HG03103 (cell line): Measurements from ENCODE around the gene KAT6B.

Experiments
- ATAC-seq: cut with Tn5 transposase; IDR thresholded peaks from one replicate; pipeline ENCODE4 v1.9.1; 2021; ENCODE audit warnings: low read depth; ENCODE audit not compliant: unreplicated experiment

Gene KAT6B

DNA sequence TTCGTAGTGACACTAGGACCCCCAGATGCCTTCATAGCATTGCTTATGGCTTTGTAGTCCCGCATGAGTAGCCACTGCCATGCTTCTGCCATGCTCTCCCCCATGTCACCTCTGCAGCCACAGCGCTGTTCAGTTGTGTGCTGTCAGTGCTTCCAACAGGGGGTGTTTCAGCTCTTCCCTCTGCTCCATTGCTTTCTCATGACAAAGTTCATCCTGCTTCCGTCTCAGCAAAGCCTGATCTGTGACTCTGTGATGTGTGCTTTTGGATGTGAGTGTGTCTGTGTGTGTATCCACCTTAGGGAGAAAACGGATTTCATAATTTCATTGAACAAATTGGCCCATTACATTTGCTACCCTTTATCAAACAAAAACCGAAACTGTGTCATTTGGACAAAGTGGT, 150.2 kb downstream of the KAT6B start:
- ATAC-seq, result no peak

DNA sequence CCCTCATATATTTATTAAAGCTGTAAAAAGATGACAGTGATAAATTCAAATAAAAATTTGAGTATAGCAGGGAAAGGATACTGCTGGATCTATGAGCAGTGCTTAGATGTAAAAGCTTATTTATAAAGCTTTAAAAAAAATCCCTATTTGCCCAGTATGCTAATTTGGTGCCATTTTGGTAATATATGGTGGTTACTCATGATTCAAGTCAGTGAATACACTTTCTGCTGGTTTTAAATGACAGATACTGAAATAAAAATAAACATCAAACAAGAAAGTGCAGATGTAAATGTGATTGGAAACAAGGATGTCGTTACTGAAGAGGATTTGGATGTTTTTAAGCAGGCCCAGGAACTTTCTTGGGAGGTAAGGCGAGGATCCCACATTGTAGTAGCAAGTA, 150.7 kb downstream of the KAT6B start:
- ATAC-seq, result no peak

DNA sequence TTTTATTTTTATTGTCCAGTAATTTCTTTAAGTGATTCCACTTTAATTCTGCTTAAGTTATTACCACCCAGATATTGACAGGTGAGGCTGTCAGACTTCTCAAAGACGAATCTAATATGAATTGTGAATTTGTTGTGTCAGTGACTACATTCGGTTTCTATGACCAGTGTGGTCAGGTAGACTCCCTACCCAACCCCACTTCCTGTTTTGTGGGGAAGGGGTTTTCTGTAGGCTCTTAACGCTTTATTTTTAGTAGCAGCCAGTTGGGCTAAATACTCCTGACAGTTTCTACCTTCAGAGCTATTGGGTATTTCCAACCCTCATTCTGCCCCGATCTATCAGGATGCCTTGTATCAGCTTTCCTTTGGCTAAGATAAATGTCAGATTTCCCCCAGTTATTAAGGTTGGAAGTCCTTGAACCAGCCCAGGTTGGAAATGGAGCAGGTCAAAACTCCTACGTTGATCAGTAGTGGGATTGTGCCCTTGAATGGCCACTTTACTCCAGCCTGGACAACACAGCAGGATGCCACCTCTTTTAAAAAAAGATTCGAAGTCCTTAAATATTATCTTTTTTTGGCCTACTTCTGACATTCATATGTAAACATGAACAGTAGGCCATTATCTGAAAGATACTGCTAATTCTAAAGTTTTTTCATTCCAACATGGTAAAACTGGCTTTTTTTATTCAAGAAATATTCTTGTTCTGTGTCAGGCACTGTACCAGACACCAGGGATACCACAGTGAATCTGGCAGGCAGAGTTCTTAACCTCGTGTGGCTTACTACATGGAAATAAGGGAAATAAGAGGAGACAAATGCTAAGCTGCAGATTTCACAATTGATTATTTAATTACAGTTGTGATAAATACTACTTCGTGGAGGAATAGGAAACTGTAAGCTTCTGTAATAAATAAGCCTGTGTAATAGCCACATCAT, 151.8 kb downstream of the KAT6B start:
- ATAC-seq, result peak; percentile 74

DNA sequence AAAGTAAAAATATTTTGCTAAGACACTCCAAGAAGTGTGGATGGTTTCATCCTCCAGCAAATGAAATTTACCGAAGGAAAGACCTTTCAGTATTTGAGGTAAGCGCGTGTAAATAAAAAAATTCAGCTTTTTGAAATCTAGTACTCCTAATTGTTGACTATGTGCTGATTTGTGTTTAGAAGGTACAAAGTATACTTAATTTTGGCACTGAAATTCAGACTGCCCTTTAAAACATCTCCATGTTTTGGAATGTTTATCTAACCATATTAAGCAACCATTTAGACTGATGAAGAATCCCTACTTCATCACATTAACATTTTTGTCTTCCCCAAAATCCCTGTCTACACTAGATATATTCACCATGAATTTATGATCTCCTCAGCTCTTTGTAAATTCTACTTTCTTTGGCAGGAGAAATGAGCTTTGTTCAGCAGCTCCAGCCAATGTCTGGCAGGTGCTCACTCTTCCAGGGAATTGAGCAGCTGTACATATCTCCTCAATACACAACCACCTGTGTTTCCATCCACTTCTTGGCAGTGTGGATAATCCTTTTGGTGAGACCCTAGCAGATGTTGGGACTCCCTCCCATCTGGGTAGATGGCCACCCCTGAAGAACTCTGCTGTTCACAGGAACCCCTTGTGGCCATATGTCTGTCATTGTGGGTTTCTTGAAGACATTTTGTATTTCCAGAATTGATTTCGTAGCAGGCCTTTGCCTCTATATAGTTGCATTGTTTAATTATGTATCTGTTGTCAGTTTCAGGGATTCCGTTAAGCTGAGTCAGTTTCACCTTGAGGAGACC, 155.6 kb downstream of the KAT6B start:
- no peak for ATAC-seq

- ATAC-seq, result no peak
These were observed 156.2 kb downstream of the KAT6B start for GRCh38 chr10:74982634-74982982.

DNA sequence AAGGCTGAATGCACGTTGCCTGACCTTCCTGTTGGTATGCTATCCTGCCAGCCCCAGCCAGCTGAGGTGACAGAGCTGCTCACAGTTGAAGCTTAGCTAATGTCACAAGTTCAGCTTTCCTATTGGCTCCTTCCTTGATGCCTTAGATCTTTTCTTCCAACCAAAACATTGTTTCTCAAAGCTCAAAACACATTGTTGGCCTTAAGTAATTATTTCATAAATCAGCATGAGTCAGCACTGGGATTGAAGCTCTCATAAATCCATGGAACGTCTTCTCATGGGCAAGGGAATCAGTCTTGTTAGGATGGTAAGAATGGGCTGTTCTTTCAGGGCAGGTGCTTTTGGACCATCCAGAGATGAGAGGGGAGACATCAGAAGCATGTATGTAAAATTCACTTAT, 157.0 kb downstream of the KAT6B start:
- ATAC-seq, result no peak

DNA sequence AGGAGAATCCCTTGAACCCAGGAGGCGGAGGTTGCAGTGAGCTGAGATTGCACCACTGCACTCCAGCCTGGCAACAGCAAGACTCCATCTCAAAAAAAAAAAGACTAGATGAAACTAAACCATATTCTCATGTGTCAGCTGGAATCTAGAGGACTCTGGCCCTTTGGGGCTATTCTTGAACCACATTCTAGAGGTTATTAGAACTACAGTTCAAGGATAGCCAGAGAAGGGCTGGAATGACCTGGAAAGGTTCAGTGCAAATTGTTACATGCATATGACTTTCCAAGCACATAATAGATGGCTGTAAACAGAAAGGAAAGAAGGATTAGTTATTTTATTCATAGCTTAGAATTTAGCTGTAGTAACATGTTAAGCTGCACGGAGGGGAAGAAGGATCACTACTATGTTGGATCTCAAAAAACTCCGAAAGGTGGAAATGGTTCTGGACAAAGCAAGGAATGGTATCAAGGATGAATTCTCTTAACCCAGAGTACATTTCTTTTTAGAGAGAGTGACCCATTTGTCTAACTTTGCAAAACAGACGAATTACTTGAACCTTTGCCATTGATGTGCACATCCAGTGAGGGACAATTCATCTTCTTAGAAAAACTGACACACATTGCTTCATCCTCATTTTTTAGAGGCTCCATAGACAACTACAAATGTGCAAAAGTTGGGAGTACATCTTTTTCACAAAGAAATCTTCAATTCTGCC, 161.1 kb downstream of the KAT6B start:
- ATAC-seq, result no peak

- no peak for ATAC-seq
These were observed 161.8 kb downstream of the KAT6B start for GRCh38 chr10:74988054-74988775.

- no peak for ATAC-seq
These were observed 162.6 kb downstream of the KAT6B start for GRCh38 chr10:74988832-74989561.

GRCh38 chr10:74991435-74991834, 165.0 kb downstream of the KAT6B start:
- no peak for ATAC-seq

DNA sequence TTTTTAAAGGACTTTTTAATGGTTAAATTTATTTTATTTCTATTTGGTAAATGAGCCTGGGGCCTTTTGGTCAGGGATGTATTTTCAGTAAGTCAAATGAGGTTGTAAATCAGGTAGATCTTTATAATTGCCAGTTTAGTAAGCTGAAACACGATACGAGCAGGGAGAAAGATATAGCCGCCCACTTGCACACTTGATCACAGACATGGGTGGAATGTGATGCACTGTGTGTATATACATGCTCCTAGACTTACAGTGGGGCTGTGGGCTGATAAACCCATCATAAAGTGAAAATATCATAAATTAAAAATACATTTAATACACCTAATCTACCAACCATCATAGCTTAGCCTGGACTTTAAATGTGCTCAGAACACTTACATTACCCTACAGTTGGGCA, 165.7 kb downstream of the KAT6B start:
- ATAC-seq, result no peak

DNA sequence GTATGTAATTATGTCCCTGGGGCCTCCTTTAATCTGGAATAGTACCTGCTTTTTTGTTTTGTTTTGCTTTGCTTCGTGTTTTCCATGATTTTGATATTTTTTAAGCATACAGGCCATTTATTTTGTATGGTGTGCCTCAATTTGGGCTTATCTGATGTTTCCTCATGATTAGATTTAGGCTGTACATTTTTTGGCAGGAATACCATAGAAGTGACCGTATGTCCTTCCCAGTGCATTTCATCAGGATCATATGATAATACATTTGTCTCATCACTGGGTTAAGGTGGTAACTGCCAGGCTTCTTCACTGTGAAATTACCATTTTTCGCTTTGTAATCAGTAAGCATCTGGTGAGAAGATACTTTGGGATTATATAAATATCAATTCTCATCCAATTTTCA, 167.2 kb downstream of the KAT6B start:
- ATAC-seq, result no peak

GRCh38 chr10:74994854-74995253, 168.5 kb downstream of the KAT6B start:
- peak; percentile 54 for ATAC-seq

DNA sequence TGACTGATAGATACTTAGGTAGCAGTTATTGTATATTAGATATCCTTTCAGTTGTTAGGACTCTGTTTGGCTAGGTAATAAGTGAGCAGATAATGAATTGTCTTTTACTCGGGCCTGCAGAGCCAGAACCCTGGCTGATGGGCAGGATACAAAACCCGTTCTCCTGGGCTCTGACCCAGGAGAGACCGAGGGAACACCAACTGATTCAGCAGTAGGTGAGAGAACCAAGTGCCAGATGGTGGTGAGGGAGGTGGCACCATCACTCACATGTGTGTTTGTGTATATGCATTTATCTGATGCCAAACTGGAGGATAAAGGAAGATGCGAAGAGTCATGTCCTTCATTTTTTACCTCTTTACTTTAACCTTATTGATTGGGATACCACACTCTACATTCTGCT, 169.4 kb downstream of the KAT6B start:
- no peak for ATAC-seq

- ATAC-seq, result no peak
These were observed 170.8 kb downstream of the KAT6B start for GRCh38 chr10:74997163-74997562.

GRCh38 chr10:75000748-75001321, 174.4 kb downstream of the KAT6B start:
- ATAC-seq, result peak; percentile 75

DNA sequence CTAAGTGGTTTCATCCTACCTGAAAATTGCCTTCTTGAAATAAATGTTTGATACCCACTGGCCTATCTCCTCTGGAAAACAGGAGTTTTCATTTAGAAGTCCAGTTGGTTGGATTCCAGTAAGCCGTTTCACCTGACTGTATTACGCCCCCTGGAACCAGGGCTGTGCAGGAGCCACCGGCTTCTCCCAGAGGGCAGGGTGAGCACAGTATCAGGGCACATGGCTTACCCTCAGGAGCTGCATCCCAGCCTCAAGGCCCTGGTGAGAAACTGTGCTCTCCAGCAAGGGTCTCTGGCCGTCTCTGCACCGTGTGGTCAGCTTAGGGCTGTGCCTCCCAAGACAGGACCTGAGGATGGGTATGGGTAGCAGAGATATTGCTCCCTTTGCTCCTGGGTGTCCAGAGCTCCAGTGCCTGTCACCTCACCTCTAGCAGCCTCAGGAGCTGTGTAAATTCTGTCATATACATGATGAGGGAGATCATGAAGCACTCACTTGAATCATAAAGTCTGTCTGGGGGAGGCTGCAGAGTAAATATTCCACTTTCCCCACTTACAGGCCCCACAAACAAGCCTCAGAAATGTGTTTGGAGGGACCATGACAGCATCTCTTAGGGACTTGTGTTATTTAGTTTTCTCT, 175.4 kb downstream of the KAT6B start:
- ATAC-seq, result no peak

DNA sequence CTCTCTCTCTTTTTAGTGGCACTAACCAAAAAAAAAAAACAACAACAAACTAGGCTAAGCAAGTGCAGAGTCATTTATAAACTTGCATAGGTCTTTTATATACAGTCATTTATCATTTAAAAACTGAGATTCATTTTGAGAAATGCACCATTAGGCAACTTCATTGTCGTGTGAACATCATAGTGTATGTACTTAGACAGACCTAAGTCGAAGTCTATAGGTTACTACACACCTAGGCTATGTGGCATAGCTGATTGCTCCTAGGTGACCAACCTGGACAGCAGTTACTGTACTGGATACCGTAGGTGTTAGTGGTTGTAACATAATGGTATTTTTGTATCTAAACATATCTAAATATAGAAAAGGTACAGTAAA, 175.9 kb downstream of the KAT6B start:
- ATAC-seq, result no peak

DNA sequence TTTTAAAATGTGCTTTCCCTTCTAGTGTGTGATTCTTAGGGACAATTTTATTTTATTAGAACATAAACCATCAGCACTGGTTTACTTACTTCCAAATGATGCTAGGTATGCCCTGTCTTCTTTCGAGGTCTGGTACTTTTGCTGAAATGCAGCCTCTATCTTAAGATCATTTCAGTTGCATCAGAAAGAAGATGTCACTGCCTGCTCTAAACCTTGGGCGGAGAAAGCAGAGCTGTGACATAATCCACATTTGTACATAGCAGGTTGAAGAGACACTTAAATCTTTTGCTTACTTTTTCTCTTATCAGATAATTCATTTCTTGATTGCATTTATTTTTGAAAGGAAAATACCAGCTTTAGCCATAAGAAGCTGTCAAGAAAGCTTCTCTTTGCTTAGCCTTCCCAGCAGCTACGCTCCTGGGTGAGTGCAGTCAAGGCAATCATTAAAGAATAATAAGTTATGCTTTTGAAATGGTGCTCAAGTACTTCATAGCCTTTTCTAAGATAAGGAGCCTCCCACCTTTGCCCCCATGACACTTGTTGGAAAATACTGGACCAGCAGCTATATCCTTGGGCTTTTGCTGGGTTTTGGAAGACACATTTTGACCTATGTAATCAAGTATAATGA, 176.7 kb downstream of the KAT6B start:
- ATAC-seq, result no peak
